Activated B cell treated with CpG ODN at 0.5 μM for 24 hours (primary cell): ENCODE data around the gene ATP7A. TPM values are rescaled to one million over a fixed set of nuclear protein-coding genes. Genes with fewer than 3 reads are reported as not detected.
A peak's percentile ranks its signal among the peaks of the same experiment; 100 is the strongest.
"Not testable (repeated sequence)": the region's sequence is repeated elsewhere in the genome, so short reads cannot be mapped to it uniquely, and the experiment has no call there.

Source experiments
- ATAC-seq: fragments of 200-7000 bp; cut with Tn5 transposase; one replicate; pipeline ENCODE4 v1.10.0; 2021; ENCODE audit warnings: low read depth, mild to moderate bottlenecking, moderate library complexity
- CTCF ChIA-PET: fragments of 350-600 bp; sonication (Branson Sonifier 250); formaldehyde crosslinking; loops from one replicate; lab custom pipeline; 2021; ENCODE audit warnings: antibody characterized with exemption; lab: Charles Lee
- POLR2A ChIA-PET: fragments of 350-600 bp; sonication (Branson Sonifier 250); formaldehyde crosslinking; loops from one replicate; lab custom pipeline; 2021; ENCODE audit warnings: antibody characterized with exemption; lab: Charles Lee
- DNase-seq: peaks from one replicate; pipeline ENCODE4 v3.0.0; 2022
- H3K27ac Mint-ChIP-seq: one replicate; pipeline ENCODE4 v1.8.0; 2020; ENCODE audit warnings: mixed read lengths
- H3K27me3 Mint-ChIP-seq: one replicate; pipeline ENCODE4 v1.8.0; 2021; ENCODE audit warnings: mixed read lengths
- H3K36me3 Mint-ChIP-seq: one replicate; pipeline ENCODE4 v1.8.0; 2021; ENCODE audit warnings: low read depth, mixed read lengths
- H3K4me1 Mint-ChIP-seq: one replicate; pipeline ENCODE4 v1.8.0; 2021; ENCODE audit warnings: mixed read lengths
- H3K4me3 Mint-ChIP-seq: one replicate; pipeline ENCODE4 v1.8.0; 2020; ENCODE audit warnings: mild to moderate bottlenecking, mixed read lengths
- H3K9me3 Mint-ChIP-seq: one replicate; pipeline ENCODE4 v1.8.0; 2020; ENCODE audit warnings: mixed read lengths
- intact Hi-C: fragments of 100-400 bp; cut with micrococcal nuclease; formaldehyde crosslinking; loops from one replicate; pipeline ENCODE4 v1.15.1; 2024
- total RNA-seq: library from RNA; stranded (reverse); gene quantifications from 2 replicates; pipeline ENCODE4 v1.2.3, GENCODE V29; 2022
- TF ChIP-seq, protein P1 (sequence below): fragments of 200-600 bp; IDR thresholded peaks from one replicate; pipeline ENCODE4 v1.8.0; 2022; ENCODE audit warnings: antibody characterized with exemption, mild to moderate bottlenecking

The ATP7A gene
- total RNA-seq, 1 donor from 2014 or later: 9.4 TPM

DNA sequence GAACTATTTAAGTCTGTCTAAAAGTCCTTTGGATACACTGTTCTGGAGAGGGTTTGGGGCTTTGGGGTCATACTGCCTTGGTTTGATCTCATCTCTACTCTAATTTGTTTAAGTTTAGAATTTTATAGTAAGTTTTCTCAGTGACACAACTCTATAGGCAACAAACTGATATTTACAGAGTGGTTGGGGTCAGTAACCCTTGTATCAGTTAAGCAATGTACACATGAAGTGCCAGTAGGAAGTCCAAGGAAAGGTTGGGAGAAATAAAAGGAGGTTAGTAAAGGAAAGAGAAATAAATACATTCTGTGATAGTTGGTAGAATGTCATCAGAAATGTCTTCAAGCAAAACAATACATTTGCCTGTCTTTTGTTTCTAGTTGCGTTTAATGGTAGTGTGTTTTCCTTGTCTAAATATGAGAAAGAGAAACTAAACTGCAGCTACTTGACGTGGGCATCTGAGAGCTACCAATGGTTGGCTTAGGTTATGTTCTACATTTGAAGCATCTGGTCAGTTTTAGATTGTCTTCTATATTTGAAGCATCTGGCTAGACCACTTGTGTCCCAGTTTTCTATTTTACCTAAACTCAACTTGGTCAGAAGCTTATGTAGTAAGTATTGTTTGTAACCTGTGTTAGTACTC, 6.9 kb downstream of the ATP7A start:
- intact Hi-C loops: loop anchor here (10.0 kb wide), 2 partner anchors 597 to 837 kb away; no protein-coding TSS in a partner anchor
- no peaks in the 10 kb centered on the region for H3K9me3 Mint-ChIP-seq
- H3K4me3 Mint-ChIP-seq: peak overlapping the region; percentile 52
- DNase-seq: no peak
- ChIA-PET POLR2A (interaction anchor here (0.7 kb wide), 1 partner anchor 23 kb away, joined by 4 read pairs; no protein-coding TSS in a partner anchor), CTCF (interaction anchor here (0.9 kb wide), 1 partner anchor 154 kb away, joined by 3 read pairs; no protein-coding TSS in a partner anchor)
- H3K27me3 Mint-ChIP-seq: no peaks in the 10 kb centered on the region
- H3K27ac Mint-ChIP-seq: no peak overlapping the region
- peaks cover 39% of the 10 kb centered on the region for H3K4me1 Mint-ChIP-seq
- TF ChIP-seq, protein P1, sequence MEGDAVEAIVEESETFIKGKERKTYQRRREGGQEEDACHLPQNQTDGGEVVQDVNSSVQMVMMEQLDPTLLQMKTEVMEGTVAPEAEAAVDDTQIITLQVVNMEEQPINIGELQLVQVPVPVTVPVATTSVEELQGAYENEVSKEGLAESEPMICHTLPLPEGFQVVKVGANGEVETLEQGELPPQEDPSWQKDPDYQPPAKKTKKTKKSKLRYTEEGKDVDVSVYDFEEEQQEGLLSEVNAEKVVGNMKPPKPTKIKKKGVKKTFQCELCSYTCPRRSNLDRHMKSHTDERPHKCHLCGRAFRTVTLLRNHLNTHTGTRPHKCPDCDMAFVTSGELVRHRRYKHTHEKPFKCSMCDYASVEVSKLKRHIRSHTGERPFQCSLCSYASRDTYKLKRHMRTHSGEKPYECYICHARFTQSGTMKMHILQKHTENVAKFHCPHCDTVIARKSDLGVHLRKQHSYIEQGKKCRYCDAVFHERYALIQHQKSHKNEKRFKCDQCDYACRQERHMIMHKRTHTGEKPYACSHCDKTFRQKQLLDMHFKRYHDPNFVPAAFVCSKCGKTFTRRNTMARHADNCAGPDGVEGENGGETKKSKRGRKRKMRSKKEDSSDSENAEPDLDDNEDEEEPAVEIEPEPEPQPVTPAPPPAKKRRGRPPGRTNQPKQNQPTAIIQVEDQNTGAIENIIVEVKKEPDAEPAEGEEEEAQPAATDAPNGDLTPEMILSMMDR: no peak
- ATAC-seq: no peak
- H3K36me3 Mint-ChIP-seq: no peaks in the 10 kb centered on the region

GRCh38 chrX:77918568-77918967, 8.1 kb downstream of the ATP7A start:
- H3K27me3 Mint-ChIP-seq: no peaks in the 10 kb centered on the region
- ChIA-PET CTCF (no interaction called here), POLR2A (no interaction called here)
- TF ChIP-seq, protein P1: no peak
- H3K4me3 Mint-ChIP-seq: no peak overlapping the region
- no peaks in the 10 kb centered on the region for H3K9me3 Mint-ChIP-seq
- no peak for ATAC-seq
- H3K36me3 Mint-ChIP-seq: no peaks in the 10 kb centered on the region
- no peak for DNase-seq
- intact Hi-C loops: loop anchor here (10.0 kb wide), 2 partner anchors 596 to 836 kb away; no protein-coding TSS in a partner anchor
- no peak overlapping the region for H3K27ac Mint-ChIP-seq
- peaks cover 32% of the 10 kb centered on the region for H3K4me1 Mint-ChIP-seq

DNA sequence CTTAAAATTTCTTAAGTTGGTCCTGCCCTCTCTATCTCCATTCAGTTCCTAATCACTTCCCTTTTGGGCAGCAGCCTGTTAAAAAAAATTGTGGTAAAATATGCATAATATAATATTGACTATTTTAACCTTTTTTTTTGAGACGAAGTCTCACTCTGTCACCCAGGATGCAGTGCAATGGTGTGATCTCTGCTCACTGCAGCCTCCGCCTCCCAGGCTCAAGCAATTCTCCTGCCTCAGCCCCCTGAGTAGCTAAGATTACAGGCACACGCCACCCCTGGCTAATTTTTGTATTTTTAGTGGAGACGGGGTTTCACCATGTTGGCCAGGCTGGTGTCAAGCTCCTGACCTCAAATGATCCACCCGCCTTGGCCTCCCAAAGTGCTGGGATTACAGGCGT, 8.9 kb downstream of the ATP7A start:
- H3K4me1 Mint-ChIP-seq: peaks cover 31% of the 10 kb centered on the region
- H3K36me3 Mint-ChIP-seq, H3K27ac Mint-ChIP-seq, ATAC-seq, POLR2A ChIA-PET, H3K27me3 Mint-ChIP-seq, H3K9me3 Mint-ChIP-seq, CTCF ChIA-PET, H3K4me3 Mint-ChIP-seq, DNase-seq: not testable (repeated sequence)
- intact Hi-C loops: loop anchor here (10.0 kb wide), 2 partner anchors 595 to 835 kb away; no protein-coding TSS in a partner anchor

- Mint-ChIP-seq H3K4me3 (no peak overlapping the region), H3K27ac (no peak overlapping the region), H3K4me1 (peaks cover 24% of the 10 kb centered on the region), H3K9me3 (no peaks in the 10 kb centered on the region), H3K27me3 (no peaks in the 10 kb centered on the region), H3K36me3 (no peaks in the 10 kb centered on the region)
- POLR2A ChIA-PET: no interaction called here
- CTCF ChIA-PET: no interaction called here
- intact Hi-C loops: no loop called here
- ATAC-seq (no peak), DNase-seq (no peak)
- TF ChIP-seq, protein P1: no peak
Measured at GRCh38 chrX:77922787-77923186, 12.3 kb downstream of the ATP7A start.

- Mint-ChIP-seq H3K27me3 (no peaks in the 10 kb centered on the region), H3K36me3 (no peaks in the 10 kb centered on the region), H3K4me3 (no peak overlapping the region), H3K4me1 (peaks cover 11% of the 10 kb centered on the region), H3K9me3 (no peaks in the 10 kb centered on the region), H3K27ac (no peak overlapping the region)
- POLR2A ChIA-PET: no interaction called here
- DNase-seq: no peak
- TF ChIP-seq, protein P1: no peak
- ATAC-seq: no peak
- intact Hi-C loops: no loop called here
- CTCF ChIA-PET: no interaction called here
Measured at GRCh38 chrX:77924320-77924859, 13.9 kb downstream of the ATP7A start.
